RWPE2 (cell line): ENCODE measurements around the gene NR1D1.

ENCODE experiments used
- ATAC-seq: fragments of 200-7000 bp; cut with Tn5 transposase; 3 replicates; pipeline ENCODE4 v1.9.1; 2021; ENCODE audit warnings: low read depth
- DNase-seq: peaks from one replicate; pipeline ENCODE4 v3.0.0-alpha.2; 2020; ENCODE audit warnings: low spot score
- H3K27ac ChIP-seq: fragments of 450-650 bp; 2 replicates; pipeline ENCODE4 v1.5.1; 2017; ENCODE audit warnings: mild to moderate bottlenecking; ENCODE audit not compliant: poor library complexity, severe bottlenecking
- H3K27me3 ChIP-seq: fragments of 250-450 bp; sonication (Bioruptor Pico); 2 replicates; pipeline ENCODE4 v1.5.1; 2021; ENCODE audit warnings: mild to moderate bottlenecking, moderate library complexity; ENCODE audit not compliant: insufficient read depth, poor library complexity, severe bottlenecking
- H3K36me3 ChIP-seq: fragments of 250-450 bp; sonication (Bioruptor Pico); 2 replicates; pipeline ENCODE4 v1.5.1; 2020; ENCODE audit warnings: low read depth, mild to moderate bottlenecking, moderate library complexity
- H3K4me1 ChIP-seq: fragments of 250-450 bp; sonication (Bioruptor Pico); 2 replicates; pipeline ENCODE4 v1.5.1; 2021; ENCODE audit warnings: mild to moderate bottlenecking, moderate library complexity; ENCODE audit not compliant: insufficient read depth, poor library complexity, severe bottlenecking
- H3K4me3 ChIP-seq: fragments of 250-450 bp; sonication (Bioruptor Pico); 2 replicates; pipeline ENCODE4 v1.5.1; 2021; ENCODE audit warnings: mild to moderate bottlenecking, moderate library complexity; ENCODE audit not compliant: severe bottlenecking
- H3K9me3 ChIP-seq: fragments of 250-450 bp; sonication (Bioruptor Pico); 2 replicates; pipeline ENCODE4 v1.5.1; 2021; ENCODE audit warnings: mild to moderate bottlenecking, moderate library complexity; ENCODE audit not compliant: severe bottlenecking
- TF ChIP-seq, protein P1 (sequence below): fragments of 450-650 bp; IDR thresholded peaks from one replicate; pipeline ENCODE4 v1.5.1; 2017; ENCODE audit warnings: mild to moderate bottlenecking, moderate library complexity; ENCODE audit not compliant: poor library complexity, severe bottlenecking

NR1D1 gene

DNA sequence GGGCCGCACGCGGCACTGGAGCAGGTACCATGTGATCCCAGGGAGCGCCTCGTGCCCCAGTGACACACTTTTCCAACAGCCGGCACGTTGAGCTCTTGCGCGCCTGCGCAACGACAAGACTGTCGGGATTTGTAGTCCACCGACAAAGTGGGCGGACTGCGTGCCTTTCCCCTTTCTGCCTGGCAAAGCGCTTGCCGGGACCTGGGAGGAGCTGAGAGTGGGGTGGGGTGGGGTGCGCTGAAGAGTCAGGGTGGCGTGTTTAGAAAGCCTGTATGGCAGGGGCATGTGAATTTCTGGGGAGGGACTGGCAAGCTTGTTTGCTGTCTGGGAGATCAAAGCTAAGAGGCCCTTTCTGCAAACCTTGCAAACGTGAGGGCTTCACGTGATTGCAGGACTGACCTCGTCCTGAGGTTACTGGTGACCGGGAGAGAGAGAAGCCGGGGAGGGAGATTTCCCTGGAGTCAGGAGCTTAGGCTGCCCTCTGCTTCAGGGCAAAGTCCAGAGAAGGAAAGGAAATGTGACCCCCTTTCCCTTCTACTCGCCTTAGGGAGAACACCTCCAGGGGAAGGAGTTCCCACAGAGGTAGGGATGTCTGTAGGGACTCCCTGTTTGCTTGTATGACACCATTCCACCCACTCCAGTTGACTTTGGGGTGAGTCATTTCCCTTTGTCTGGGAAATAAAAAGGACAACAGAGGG is 429 bp upstream of the NR1D1 start:
- DNase-seq (peak; percentile 98), ATAC-seq (peak; percentile 60)
- Histone ChIP-seq H3K4me1 (peaks cover 34% of the 10 kb centered on the region), H3K9me3 (no peaks in the 10 kb centered on the region), H3K27ac (peak overlapping the region; percentile 89), H3K27me3 (no peaks in the 10 kb centered on the region), H3K4me3 (peak overlapping the region; percentile 51), H3K36me3 (peaks cover 30% of the 10 kb centered on the region)
- TF ChIP-seq, protein P1, sequence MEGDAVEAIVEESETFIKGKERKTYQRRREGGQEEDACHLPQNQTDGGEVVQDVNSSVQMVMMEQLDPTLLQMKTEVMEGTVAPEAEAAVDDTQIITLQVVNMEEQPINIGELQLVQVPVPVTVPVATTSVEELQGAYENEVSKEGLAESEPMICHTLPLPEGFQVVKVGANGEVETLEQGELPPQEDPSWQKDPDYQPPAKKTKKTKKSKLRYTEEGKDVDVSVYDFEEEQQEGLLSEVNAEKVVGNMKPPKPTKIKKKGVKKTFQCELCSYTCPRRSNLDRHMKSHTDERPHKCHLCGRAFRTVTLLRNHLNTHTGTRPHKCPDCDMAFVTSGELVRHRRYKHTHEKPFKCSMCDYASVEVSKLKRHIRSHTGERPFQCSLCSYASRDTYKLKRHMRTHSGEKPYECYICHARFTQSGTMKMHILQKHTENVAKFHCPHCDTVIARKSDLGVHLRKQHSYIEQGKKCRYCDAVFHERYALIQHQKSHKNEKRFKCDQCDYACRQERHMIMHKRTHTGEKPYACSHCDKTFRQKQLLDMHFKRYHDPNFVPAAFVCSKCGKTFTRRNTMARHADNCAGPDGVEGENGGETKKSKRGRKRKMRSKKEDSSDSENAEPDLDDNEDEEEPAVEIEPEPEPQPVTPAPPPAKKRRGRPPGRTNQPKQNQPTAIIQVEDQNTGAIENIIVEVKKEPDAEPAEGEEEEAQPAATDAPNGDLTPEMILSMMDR = no peak

- Histone ChIP-seq H3K4me1 (peaks cover 31% of the 10 kb centered on the region), H3K36me3 (peaks cover 38% of the 10 kb centered on the region), H3K9me3 (no peaks in the 10 kb centered on the region), H3K27ac (peak overlapping the region; percentile 89), H3K4me3 (peak overlapping the region; percentile 51), H3K27me3 (no peaks in the 10 kb centered on the region)
- TF ChIP-seq, protein P1 = no peak
- DNase-seq = no peak
- ATAC-seq = peak; percentile 5; the same call in 2 of the 3 replicates
Observed at GRCh38 chr17:40099619-40100418, 570 bp downstream of the NR1D1 start.

- Histone ChIP-seq H3K4me3 (peak overlapping the region; percentile 51), H3K27me3 (no peaks in the 10 kb centered on the region), H3K36me3 (peaks cover 46% of the 10 kb centered on the region), H3K4me1 (peaks cover 25% of the 10 kb centered on the region), H3K27ac (peak overlapping the region; percentile 89), H3K9me3 (no peaks in the 10 kb centered on the region)
- DNase-seq (peak; percentile 100), ATAC-seq (peak; percentile 71)
- TF ChIP-seq, protein P1 = no peak
Observed at GRCh38 chr17:40098846-40099618, 1.4 kb downstream of the NR1D1 start.

GRCh38 chr17:40097931-40098845 is 2.2 kb downstream of the NR1D1 start:
- Histone ChIP-seq H3K36me3 (peaks cover 54% of the 10 kb centered on the region), H3K27ac (peak overlapping the region; percentile 89), H3K9me3 (no peaks in the 10 kb centered on the region), H3K4me3 (peak overlapping the region; percentile 4), H3K27me3 (no peaks in the 10 kb centered on the region), H3K4me1 (peaks cover 25% of the 10 kb centered on the region)
- DNase-seq = no peak
- no peak; the same call in 2 of the 3 replicates for ATAC-seq
- TF ChIP-seq, protein P1 = no peak
